BJ (cell line): ENCODE measurements around the gene RANBP6. TPM values are rescaled to one million over a fixed set of nuclear protein-coding genes. Genes with fewer than 3 reads are reported as not detected.

Experiments
- CTCF ChIA-PET: fragments of 350-600 bp; formaldehyde crosslinking; extraction: SDS; loops from one replicate; lab custom pipeline; 2021; ENCODE audit warnings: antibody characterized with exemption, inconsistent platforms; lab: Yijun Ruan, JAX
- POLR2A ChIA-PET: fragments of 300-600 bp; sonication (Branson Sonifier 250); formaldehyde crosslinking; extraction: SDS; loops from one replicate; lab custom pipeline; 2021; ENCODE audit warnings: antibody characterized with exemption; lab: Charles Lee
- DNase-seq: peaks from one replicate; pipeline ENCODE4 v3.0.0-alpha.2; 2011; ENCODE audit warnings: low read depth
- H3K27me3 ChIP-seq: 2 replicates; pipeline ENCODE4 v1.6.0; 2011; ENCODE audit warnings: low read length; ENCODE audit not compliant: control insufficient read depth, insufficient read depth
- H3K36me3 ChIP-seq: 2 replicates; pipeline ENCODE4 v1.5.1; 2011; ENCODE audit warnings: low read length; ENCODE audit not compliant: control insufficient read depth, insufficient read depth
- H3K4me3 ChIP-seq: 2 replicates; pipeline ENCODE4 v1.5.1; 2011; ENCODE audit warnings: low read depth, mild to moderate bottlenecking, control low read depth, low read length
- polyA plus RNA-seq: library from polyadenylated mRNA; depleted of rRNA; stranded (reverse); fragments of >200 nt; gene quantifications from 2 replicates; pipeline ENCODE4 v1.2.3, GENCODE V29; 2011
- TF ChIP-seq, protein P1 (sequence below): IDR thresholded peaks from 2 replicates; pipeline ENCODE4 v1.5.1; 2011; ENCODE audit warnings: low read depth, mild to moderate bottlenecking, control low read depth, inconsistent platforms, low read length, moderate library complexity; ENCODE audit not compliant: insufficient read depth

RANBP6 gene
- polyA plus RNA-seq, 1 experiment = 4.9 TPM

DNA sequence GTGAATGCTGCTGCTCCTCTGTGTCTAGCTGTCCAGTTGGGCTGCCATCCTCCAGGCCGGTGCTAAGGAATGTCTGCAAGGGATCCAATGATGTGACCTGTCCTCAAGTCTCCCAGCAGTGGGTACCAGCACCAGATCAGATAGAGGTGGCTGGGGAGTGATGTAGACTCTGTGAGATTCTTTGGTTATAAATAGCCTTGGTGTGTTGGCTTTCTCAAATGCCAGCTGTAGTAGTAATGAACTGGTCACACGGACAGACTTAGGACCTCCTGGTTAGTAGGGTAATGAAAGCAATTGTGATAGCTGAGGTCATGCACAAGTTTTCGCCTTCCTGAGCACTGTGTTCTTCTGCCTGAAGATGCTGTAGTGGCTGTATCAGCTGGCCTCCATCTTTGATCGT, 29.9 kb upstream of the RANBP6 start:
- Histone ChIP-seq H3K36me3 (no peaks in the 10 kb centered on the region), H3K27me3 (peaks cover 9% of the 10 kb centered on the region), H3K4me3 (no peak overlapping the region)
- POLR2A ChIA-PET = no interaction called here
- TF ChIP-seq, protein P1, sequence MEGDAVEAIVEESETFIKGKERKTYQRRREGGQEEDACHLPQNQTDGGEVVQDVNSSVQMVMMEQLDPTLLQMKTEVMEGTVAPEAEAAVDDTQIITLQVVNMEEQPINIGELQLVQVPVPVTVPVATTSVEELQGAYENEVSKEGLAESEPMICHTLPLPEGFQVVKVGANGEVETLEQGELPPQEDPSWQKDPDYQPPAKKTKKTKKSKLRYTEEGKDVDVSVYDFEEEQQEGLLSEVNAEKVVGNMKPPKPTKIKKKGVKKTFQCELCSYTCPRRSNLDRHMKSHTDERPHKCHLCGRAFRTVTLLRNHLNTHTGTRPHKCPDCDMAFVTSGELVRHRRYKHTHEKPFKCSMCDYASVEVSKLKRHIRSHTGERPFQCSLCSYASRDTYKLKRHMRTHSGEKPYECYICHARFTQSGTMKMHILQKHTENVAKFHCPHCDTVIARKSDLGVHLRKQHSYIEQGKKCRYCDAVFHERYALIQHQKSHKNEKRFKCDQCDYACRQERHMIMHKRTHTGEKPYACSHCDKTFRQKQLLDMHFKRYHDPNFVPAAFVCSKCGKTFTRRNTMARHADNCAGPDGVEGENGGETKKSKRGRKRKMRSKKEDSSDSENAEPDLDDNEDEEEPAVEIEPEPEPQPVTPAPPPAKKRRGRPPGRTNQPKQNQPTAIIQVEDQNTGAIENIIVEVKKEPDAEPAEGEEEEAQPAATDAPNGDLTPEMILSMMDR = no peak
- CTCF ChIA-PET = interaction anchor here (1.0 to 2.8 kb wide), 6 partner anchors 9 to 260 kb away, joined by 3 to 18 read pairs (median 4); no protein-coding TSS in a partner anchor
- no peak for DNase-seq

DNA sequence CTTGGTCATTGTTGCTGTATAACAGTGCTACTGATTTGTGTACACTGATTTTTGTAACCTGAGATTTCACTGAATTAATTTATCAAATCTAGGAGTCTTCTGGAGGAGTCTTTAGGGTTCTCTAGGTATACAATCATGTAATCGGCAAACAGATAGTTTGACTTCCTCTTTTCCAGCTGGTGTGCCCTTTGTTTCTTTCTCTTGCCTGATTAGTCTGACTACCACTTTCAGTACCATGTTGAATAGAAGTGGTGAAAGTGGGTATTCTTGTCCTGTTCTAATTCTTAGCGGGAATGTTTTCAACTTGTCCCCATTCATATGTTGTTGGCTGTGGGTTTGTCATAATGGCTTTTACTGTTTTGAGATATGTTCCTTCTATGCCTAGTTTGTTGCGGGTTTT, 24.7 kb upstream of the RANBP6 start:
- ChIA-PET POLR2A (no interaction called here), CTCF (interaction anchor here (0.8 kb wide), 1 partner anchor 16 kb away, joined by 3 read pairs; no protein-coding TSS in a partner anchor)
- Histone ChIP-seq H3K27me3 (peaks cover 5% of the 10 kb centered on the region; the same call in 1 of the 2 replicates), H3K4me3 (no peak overlapping the region), H3K36me3 (no peaks in the 10 kb centered on the region)
- TF ChIP-seq, protein P1 = no peak
- DNase-seq = no peak

DNA sequence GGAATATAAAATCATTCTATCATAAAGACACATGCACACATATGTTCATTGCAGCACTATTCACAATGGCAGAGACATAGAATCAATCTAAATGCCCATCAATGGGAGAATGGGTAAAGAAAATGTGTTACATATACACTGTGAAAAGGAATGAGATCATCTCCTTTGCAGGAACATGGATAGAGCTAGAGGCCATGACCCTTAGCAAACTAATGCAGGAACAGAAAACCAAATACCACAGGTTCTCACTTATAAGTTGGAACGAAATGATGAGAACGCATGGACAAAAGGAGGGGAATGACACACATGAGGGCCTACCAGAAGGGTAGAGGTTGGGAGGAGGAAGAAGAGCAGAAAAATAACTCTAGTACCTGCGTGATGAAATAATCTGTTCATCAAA, 21.0 kb upstream of the RANBP6 start:
- no peak for DNase-seq
- Histone ChIP-seq H3K4me3 (no peak overlapping the region), H3K27me3 (peaks cover 4% of the 10 kb centered on the region; the same call in 1 of the 2 replicates), H3K36me3 (no peaks in the 10 kb centered on the region)
- CTCF ChIA-PET = no interaction called here
- POLR2A ChIA-PET = no interaction called here
- TF ChIP-seq, protein P1 = no peak

DNA sequence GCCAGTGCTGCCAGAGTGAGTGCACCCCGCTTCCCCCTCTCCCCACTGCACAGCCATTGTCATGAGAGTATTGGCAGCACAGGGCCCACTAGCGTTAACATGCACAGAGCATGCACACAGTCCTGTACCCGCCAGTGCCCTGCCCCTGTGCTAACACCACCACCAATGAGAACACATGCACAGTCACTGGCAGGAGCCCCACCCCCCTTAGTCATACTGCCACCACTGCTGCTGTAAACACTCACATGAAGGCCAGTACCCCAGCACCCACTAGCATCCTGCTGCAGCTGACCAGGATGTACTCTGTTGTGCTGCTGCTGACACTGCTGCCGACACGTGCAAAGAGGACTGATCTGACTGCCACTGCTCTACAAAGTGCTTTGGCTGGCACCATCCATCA, 19.5 kb upstream of the RANBP6 start:
- TF ChIP-seq, protein P1 = no peak
- ChIA-PET CTCF (interaction anchor here (4.1 kb wide), 1 partner anchor 11 kb away, joined by 15 read pairs; no protein-coding TSS in a partner anchor), POLR2A (no interaction called here)
- no peaks in the 10 kb centered on the region for H3K36me3 ChIP-seq
- no peak overlapping the region for H3K4me3 ChIP-seq
- peaks cover 4% of the 10 kb centered on the region for H3K27me3 ChIP-seq
- no peak for DNase-seq

- POLR2A ChIA-PET = no interaction called here
- Histone ChIP-seq H3K27me3 (peaks cover 8% of the 10 kb centered on the region), H3K4me3 (no peak overlapping the region), H3K36me3 (no peaks in the 10 kb centered on the region)
- TF ChIP-seq, protein P1 = no peak
- DNase-seq = no peak
- CTCF ChIA-PET = interaction anchor here (1.1 to 1.3 kb wide), 2 partner anchors 16 to 25 kb away, joined by 3 to 4 read pairs; no protein-coding TSS in a partner anchor
Measured at GRCh38 chr9:6029604-6030274, 14.3 kb upstream of the RANBP6 start.
